ENCODE measurements around the gene DDX51.
"Not testable (repeated sequence)": the region's sequence is repeated elsewhere in the genome, so short reads cannot be mapped to it uniquely, and the experiment has no call there.

The DDX51 gene

DNA sequence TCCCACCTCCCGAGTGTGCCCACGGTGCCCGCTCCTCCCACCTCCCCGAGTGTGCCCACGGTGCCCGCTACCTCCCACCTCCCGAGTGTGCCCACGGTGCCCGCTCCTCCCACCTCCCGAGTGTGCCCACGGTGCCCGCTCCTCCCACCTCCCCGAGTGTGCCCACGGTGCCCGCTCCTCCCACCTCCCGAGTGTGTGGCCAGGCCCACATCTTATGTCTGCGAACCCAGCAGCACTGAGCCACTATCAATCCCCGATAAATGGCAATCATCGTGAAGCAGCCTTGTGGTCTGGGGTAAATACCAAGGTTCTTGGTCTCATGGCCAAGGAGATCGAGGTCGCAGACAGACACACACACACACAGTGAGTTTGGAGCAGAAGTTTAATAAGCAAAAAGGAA, 7.9 kb downstream of the DDX51 start:
- peaks cover 25% of the 10 kb centered on the region for H3K36me3 ChIP-seq (ENCODE audit: control insufficient read depth, insufficient read depth, low read length)
- not testable (repeated sequence) for H3K4me1 ChIP-seq (ENCODE audit: control insufficient read depth, insufficient read depth, low read length); DNase-seq (ENCODE audit: low read depth, low spot score); H3K9me3 ChIP-seq (ENCODE audit: control insufficient read depth, insufficient read depth, low read length); H3K27me3 ChIP-seq (ENCODE audit: control insufficient read depth, insufficient read depth, low read length); H3K4me3 ChIP-seq (ENCODE audit: low read length); H3K27ac ChIP-seq (ENCODE audit: low read length)
- WGBS (ENCODE audit: insufficient coverage, insufficient read length) = no CpG with 5 or more reads among the region's 21 CpGs

DNA sequence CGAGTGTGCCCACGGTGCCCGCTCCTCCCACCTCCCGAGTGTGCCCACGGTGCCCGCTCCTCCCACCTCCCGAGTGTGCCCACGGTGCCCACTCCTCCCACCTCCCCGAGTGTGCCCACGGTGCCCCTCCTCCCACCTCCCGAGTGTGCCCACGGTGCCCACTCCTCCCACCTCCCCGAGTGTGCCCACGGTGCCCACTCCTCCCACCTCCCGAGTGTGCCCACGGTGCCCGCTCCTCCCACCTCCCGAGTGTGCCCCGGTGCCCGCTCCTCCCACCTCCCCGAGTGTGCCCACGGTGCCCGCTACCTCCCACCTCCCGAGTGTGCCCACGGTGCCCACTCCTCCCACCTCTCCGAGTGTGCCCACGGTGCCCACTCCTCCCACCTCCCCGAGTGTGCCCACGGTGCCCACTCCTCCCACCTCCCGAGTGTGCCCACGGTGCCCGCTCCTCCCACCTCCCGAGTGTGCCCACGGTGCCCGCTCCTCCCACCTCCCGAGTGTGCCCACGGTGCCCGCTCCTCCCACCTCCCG, 9.4 kb downstream of the DDX51 start:
- DNase-seq (ENCODE audit: low read depth, low spot score); H3K4me3 ChIP-seq (ENCODE audit: low read length); H3K36me3 ChIP-seq (ENCODE audit: control insufficient read depth, insufficient read depth, low read length); H3K27me3 ChIP-seq (ENCODE audit: control insufficient read depth, insufficient read depth, low read length); H3K9me3 ChIP-seq (ENCODE audit: control insufficient read depth, insufficient read depth, low read length); H3K27ac ChIP-seq (ENCODE audit: low read length); H3K4me1 ChIP-seq (ENCODE audit: control insufficient read depth, insufficient read depth, low read length): not testable (repeated sequence)
- WGBS (ENCODE audit: insufficient coverage, insufficient read length) = no CpG with 5 or more reads among the region's 39 CpGs

- Histone ChIP-seq H3K4me3 (ENCODE audit: low read length) (no peak overlapping the region), H3K36me3 (ENCODE audit: control insufficient read depth, insufficient read depth, low read length) (peaks cover 4% of the 10 kb centered on the region), H3K9me3 (ENCODE audit: control insufficient read depth, insufficient read depth, low read length) (no peaks in the 10 kb centered on the region), H3K27ac (ENCODE audit: low read length) (no peak overlapping the region), H3K4me1 (ENCODE audit: control insufficient read depth, insufficient read depth, low read length) (no peaks in the 10 kb centered on the region; the same call in 1 of the 2 replicates), H3K27me3 (ENCODE audit: control insufficient read depth, insufficient read depth, low read length) (no peaks in the 10 kb centered on the region)
- DNase-seq (ENCODE audit: low read depth, low spot score) = no peak
- no CpG with 5 or more reads among the region's 27 CpGs for WGBS (ENCODE audit: insufficient coverage, insufficient read length)
These were observed 10.0 kb downstream of the DDX51 start for GRCh38 chr12:132133952-132134652.

DNA sequence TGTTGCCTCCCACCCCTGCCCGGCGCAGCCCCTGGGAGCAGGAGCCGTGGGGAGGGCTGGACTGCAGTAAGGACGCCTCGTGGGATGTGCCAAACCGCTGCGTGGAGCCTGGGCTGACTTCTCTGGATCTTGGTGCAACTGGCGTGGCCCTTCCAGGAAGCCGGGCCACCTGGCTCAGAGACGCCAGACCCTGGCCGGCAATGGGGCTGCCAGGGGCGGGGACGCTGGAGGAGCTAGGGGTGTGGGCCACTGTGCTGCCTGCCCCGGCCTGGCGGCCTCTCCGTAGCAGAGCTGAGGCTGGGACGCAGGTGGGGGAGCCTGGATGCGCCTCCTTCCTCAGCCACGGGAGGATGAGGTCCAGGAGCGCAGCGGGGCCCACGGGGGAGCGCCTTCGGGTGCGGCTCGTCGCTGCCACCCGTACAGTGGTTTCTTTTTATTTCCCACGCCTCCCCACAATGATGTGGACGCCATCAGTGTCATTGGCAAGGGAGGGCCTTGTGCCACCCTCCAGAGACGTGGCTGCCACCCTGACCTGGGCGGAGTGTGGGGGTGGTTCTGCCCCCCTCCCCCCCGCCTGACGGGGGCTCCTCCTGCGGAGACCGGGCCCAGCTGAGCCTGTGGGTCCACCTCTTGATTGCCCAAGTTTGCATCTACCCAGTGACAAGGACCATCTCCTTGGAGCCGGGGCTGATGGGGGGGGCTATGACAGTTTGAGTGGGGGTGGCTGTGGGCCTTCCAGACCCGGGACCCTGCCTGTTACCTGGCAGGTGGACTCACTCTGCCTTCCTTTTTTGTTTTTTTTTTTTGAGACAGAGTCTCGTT, 11.3 kb downstream of the DDX51 start:
- WGBS (ENCODE audit: insufficient coverage, insufficient read length) = no CpG with 5 or more reads among the region's 39 CpGs
- Histone ChIP-seq H3K36me3 (ENCODE audit: control insufficient read depth, insufficient read depth, low read length) (no peaks in the 10 kb centered on the region), H3K27me3 (ENCODE audit: control insufficient read depth, insufficient read depth, low read length) (no peaks in the 10 kb centered on the region), H3K27ac (ENCODE audit: low read length) (no peak overlapping the region), H3K4me3 (ENCODE audit: low read length) (no peak overlapping the region), H3K9me3 (ENCODE audit: control insufficient read depth, insufficient read depth, low read length) (no peaks in the 10 kb centered on the region), H3K4me1 (ENCODE audit: control insufficient read depth, insufficient read depth, low read length) (no peaks in the 10 kb centered on the region; the same call in 1 of the 2 replicates)
- no peak for DNase-seq (ENCODE audit: low read depth, low spot score)

DNA sequence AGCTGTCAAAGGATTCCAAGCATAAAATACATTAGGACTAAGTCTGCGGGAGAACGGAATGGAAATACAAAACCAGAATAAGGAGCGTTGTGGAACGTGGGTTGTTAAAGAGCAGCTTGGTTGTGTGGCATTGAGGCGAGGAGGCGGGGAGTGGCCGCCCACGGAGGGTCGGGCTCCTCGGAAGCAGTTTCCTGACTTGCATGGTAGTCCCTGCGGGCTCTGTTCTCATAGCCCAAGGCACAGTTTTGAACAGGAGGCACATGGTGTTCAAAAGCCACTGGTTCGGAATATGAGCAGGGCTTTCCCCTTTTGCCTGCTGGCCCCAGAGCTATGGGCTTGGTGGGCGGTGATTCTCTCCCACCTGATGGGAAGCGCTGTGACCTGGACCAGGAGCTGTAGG, 12.2 kb downstream of the DDX51 start:
- Histone ChIP-seq H3K36me3 (ENCODE audit: control insufficient read depth, insufficient read depth, low read length) (peaks cover 4% of the 10 kb centered on the region), H3K9me3 (ENCODE audit: control insufficient read depth, insufficient read depth, low read length) (no peaks in the 10 kb centered on the region), H3K27ac (ENCODE audit: low read length) (no peak overlapping the region), H3K27me3 (ENCODE audit: control insufficient read depth, insufficient read depth, low read length) (no peaks in the 10 kb centered on the region), H3K4me1 (ENCODE audit: control insufficient read depth, insufficient read depth, low read length) (no peaks in the 10 kb centered on the region; the same call in 1 of the 2 replicates), H3K4me3 (ENCODE audit: low read length) (no peak overlapping the region)
- WGBS (ENCODE audit: insufficient coverage, insufficient read length) = 100% methylated on average over 2 of the region's 14 CpGs
- no peak for DNase-seq (ENCODE audit: low read depth, low spot score)

- Histone ChIP-seq H3K4me1 (ENCODE audit: control insufficient read depth, insufficient read depth, low read length) (no peaks in the 10 kb centered on the region; the same call in 1 of the 2 replicates), H3K9me3 (ENCODE audit: control insufficient read depth, insufficient read depth, low read length) (no peaks in the 10 kb centered on the region), H3K27ac (ENCODE audit: low read length) (no peak overlapping the region), H3K4me3 (ENCODE audit: low read length) (no peak overlapping the region), H3K27me3 (ENCODE audit: control insufficient read depth, insufficient read depth, low read length) (no peaks in the 10 kb centered on the region), H3K36me3 (ENCODE audit: control insufficient read depth, insufficient read depth, low read length) (peaks cover 6% of the 10 kb centered on the region)
- WGBS (ENCODE audit: insufficient coverage, insufficient read length) = no CpG with 5 or more reads among the region's 14 CpGs
- no peak for DNase-seq (ENCODE audit: low read depth, low spot score)
These were observed 12.9 kb downstream of the DDX51 start for GRCh38 chr12:132131229-132131628.

- no peaks in the 10 kb centered on the region for H3K27me3 ChIP-seq (ENCODE audit: control insufficient read depth, insufficient read depth, low read length)
- DNase-seq (ENCODE audit: low read depth, low spot score) = no peak
- no CpG with 5 or more reads among the region's 14 CpGs for WGBS (ENCODE audit: insufficient coverage, insufficient read length)
- no peaks in the 10 kb centered on the region; the same call in 1 of the 2 replicates for H3K4me1 ChIP-seq (ENCODE audit: control insufficient read depth, insufficient read depth, low read length)
- no peak overlapping the region for H3K4me3 ChIP-seq (ENCODE audit: low read length)
- H3K9me3 ChIP-seq (ENCODE audit: control insufficient read depth, insufficient read depth, low read length) = no peaks in the 10 kb centered on the region
- no peak overlapping the region for H3K27ac ChIP-seq (ENCODE audit: low read length)
- H3K36me3 ChIP-seq (ENCODE audit: control insufficient read depth, insufficient read depth, low read length) = peaks cover 6% of the 10 kb centered on the region
These were observed 13.4 kb downstream of the DDX51 start for GRCh38 chr12:132130690-132131089.

DNA sequence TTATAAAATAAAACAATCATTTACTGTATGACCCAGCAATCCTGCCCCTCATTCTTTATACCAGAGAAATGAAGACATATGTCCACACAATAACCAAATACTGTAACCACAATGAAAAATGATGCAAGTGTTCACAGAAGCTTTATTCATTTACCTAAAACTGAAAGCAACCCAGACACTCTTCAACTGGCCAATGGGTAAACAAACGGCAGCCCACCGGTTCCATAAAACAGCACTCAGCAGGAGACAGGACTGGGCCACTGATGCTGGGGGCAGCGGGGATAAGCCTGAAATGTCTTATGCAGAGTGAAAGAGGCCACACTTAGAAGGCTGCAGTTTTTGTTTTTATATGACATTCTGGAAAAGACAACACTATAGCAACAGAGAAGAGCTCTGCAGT, 15.1 kb downstream of the DDX51 start:
- Histone ChIP-seq H3K4me1 (ENCODE audit: control insufficient read depth, insufficient read depth, low read length) (no peaks in the 10 kb centered on the region; the same call in 1 of the 2 replicates), H3K27ac (ENCODE audit: low read length) (no peak overlapping the region), H3K36me3 (ENCODE audit: control insufficient read depth, insufficient read depth, low read length) (peaks cover 6% of the 10 kb centered on the region), H3K27me3 (ENCODE audit: control insufficient read depth, insufficient read depth, low read length) (no peaks in the 10 kb centered on the region), H3K9me3 (ENCODE audit: control insufficient read depth, insufficient read depth, low read length) (no peaks in the 10 kb centered on the region), H3K4me3 (ENCODE audit: low read length) (no peak overlapping the region)
- no peak for DNase-seq (ENCODE audit: low read depth, low spot score)
- WGBS (ENCODE audit: insufficient coverage, insufficient read length) = no CpG with 5 or more reads among the region's 3 CpGs

DNA sequence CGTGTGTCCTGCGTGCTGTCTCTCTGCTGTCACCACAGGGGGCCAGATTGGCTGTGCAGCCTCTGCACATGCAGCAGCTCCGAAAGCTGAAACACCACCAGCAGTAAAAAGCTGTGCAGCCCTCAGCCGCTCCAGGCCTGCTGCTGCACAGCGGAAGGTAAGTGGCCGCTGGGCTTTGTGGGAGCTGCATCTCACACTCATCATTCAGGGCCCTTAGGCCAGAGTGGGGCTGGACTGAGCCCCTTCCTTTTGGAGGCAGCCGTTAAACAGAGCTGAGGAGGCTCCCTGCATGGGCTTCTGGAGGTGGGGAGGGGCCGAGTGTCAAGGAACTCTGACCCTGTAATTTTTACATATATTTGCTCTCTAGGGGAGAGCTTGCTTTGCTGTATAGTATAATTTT, 17.1 kb downstream of the DDX51 start:
- H3K27ac ChIP-seq (ENCODE audit: low read length) = no peak overlapping the region
- no peak for DNase-seq (ENCODE audit: low read depth, low spot score)
- no peaks in the 10 kb centered on the region for H3K9me3 ChIP-seq (ENCODE audit: control insufficient read depth, insufficient read depth, low read length)
- H3K27me3 ChIP-seq (ENCODE audit: control insufficient read depth, insufficient read depth, low read length) = no peaks in the 10 kb centered on the region
- H3K36me3 ChIP-seq (ENCODE audit: control insufficient read depth, insufficient read depth, low read length) = peaks cover 9% of the 10 kb centered on the region
- H3K4me3 ChIP-seq (ENCODE audit: low read length) = no peak overlapping the region
- no peaks in the 10 kb centered on the region for H3K4me1 ChIP-seq (ENCODE audit: control insufficient read depth, insufficient read depth, low read length)
- WGBS (ENCODE audit: insufficient coverage, insufficient read length) = no CpG with 5 or more reads among the region's 8 CpGs

DNA sequence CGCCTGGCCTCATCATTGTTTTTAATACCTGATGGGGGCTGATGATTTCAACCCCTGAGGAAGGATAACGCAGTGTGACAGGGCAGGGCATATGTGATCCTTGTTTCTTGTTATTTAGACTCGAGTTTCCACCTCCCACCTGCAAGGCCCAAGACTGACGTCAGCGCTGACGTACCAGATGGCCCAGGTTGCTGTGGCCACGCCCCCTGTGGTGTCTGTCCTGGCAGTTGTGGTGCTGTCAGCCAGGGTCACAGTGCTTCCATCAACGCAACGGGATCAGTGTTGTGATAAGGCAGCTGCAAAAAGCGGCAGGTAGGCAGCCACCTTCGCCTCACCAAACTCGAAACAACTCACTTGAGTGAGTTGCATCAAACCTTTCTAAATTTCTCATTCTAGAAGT, 18.4 kb downstream of the DDX51 start:
- no CpG with 5 or more reads among the region's 12 CpGs for WGBS (ENCODE audit: insufficient coverage, insufficient read length)
- H3K4me3 ChIP-seq (ENCODE audit: low read length) = no peak overlapping the region
- no peak for DNase-seq (ENCODE audit: low read depth, low spot score)
- H3K4me1 ChIP-seq (ENCODE audit: control insufficient read depth, insufficient read depth, low read length) = no peaks in the 10 kb centered on the region
- H3K36me3 ChIP-seq (ENCODE audit: control insufficient read depth, insufficient read depth, low read length) = peaks cover 9% of the 10 kb centered on the region
- no peak overlapping the region for H3K27ac ChIP-seq (ENCODE audit: low read length)
- no peaks in the 10 kb centered on the region for H3K27me3 ChIP-seq (ENCODE audit: control insufficient read depth, insufficient read depth, low read length)
- H3K9me3 ChIP-seq (ENCODE audit: control insufficient read depth, insufficient read depth, low read length) = no peaks in the 10 kb centered on the region
